Measurements from ENCODE around the gene CASP2.

The CASP2 gene

DNA sequence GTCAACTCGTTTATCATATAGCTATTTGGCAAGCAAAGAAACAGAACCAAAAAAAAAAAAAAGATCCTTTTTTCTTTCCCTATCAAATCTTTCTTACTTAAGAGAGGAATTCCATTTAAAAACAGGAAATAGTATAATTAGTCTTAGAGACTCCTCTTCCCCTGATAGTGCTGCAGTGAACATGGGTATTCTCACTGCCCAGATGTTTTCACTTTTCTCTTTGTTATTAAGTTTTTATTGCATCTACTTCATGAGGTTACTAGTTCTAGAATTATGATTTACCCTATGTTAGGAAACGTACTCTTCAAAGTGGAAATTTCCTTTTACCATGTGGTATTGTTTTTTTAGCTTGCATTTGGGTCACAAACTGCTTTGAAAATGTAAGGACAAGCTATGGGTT is 8.5 kb downstream of the CASP2 start:
- DNase-seq (ENCODE audit: low read depth), result no peak

DNA sequence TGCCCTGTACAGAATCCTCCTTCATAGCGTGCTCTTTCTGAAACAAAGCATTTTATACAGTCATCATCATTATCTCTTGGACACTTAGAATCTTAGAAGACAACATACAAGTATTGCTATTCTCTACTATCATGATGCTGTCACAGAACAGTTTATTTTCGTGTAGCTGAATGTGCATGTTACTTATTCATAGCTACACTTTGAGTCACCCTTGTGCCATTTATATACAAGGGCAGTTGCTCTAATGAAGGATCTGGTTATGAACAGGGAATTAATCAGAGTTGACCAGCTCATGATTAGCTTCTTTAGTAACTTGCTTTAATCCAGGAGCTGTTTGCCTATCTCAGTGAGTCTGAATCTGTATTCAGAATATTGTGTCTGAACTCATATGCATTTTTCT is 11.2 kb downstream of the CASP2 start:
- no peak for DNase-seq (ENCODE audit: low read depth)

DNA sequence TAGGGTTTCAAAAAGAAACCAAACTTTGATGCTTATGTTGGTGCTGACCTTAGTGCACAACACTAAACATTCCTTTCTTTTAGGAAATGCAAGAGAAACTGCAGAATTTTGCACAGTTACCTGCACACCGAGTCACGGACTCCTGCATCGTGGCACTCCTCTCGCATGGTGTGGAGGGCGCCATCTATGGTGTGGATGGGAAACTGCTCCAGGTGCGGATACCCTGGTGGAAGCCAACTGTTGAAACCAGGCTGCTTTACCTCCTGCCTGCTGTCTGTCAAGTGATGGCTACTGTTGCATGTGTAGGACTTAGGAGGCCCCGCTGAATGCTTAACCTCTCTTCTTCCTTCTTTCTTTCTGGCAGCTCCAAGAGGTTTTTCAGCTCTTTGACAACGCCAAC is 11.7 kb downstream of the CASP2 start:
- DNase-seq (ENCODE audit: low read depth), result peak; percentile 49

DNA sequence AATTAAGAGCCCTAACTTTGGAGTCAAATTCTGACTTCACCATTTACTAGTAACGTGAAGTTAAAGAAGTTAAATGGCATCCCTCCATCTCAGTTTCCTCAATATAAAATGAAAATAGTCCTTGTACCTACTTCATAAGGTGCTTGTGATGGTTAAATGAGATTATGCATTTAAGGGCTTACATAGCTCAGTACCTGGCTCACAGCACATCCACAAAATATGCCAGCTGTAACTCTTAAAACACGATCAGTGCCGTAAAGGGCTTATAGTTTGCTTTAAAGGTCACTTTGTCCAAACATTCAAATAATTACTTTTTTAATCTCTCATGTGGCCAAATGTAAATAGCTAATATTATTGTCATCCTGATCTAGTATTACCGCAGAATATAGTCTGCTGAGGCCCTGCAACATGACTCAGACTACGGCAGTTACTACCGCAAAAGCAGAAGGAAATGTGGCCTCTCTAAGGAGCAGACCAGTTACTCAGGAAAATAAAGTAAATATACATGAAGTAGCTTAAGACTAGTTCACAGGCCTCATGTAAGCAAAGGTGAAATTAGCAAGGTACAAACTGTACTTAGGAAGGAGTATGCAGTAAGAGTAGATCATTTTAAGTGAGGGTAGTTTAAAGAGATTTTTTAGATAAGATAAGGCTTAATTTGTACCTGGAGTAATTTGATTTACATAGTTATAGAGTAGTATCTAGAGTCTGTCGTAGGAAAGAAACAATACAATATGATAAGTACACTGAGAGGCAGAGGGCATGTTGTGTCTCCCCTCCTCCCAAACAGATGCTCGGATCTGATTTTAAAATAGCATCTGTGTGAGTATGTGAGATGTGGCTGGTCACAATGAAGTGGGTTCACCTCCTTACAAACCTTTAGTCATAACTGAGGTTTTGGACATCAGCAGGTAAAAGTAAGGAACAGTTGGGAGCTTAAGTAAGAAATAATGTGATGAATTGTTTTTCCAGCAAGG is 13.1 kb downstream of the CASP2 start:
- no peak for DNase-seq (ENCODE audit: low read depth)

DNA sequence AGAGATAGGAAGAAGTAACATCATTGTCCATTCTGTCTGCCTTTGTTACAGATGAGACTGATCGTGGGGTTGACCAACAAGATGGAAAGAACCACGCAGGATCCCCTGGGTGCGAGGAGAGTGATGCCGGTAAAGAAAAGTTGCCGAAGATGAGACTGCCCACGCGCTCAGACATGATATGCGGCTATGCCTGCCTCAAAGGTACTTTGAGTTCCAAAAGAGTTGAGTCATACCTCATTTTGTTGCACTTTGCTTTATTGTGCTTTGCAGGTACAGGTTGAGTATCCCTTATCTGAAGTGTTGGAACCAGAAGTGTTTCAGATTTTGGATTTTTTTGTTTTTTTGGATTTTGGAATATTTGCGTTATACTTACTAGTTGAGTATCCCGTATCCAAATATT is 15.6 kb downstream of the CASP2 start:
- DNase-seq (ENCODE audit: low read depth), result no peak

DNA sequence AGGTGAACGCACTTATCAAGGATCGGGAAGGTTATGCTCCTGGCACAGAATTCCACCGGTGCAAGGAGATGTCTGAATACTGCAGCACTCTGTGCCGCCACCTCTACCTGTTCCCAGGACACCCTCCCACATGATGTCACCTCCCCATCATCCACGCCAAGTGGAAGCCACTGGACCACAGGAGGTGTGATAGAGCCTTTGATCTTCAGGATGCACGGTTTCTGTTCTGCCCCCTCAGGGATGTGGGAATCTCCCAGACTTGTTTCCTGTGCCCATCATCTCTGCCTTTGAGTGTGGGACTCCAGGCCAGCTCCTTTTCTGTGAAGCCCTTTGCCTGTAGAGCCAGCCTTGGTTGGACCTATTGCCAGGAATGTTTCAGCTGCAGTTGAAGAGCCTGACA is 16.8 kb downstream of the CASP2 start:
- DNase-seq (ENCODE audit: low read depth), result no peak

DNA sequence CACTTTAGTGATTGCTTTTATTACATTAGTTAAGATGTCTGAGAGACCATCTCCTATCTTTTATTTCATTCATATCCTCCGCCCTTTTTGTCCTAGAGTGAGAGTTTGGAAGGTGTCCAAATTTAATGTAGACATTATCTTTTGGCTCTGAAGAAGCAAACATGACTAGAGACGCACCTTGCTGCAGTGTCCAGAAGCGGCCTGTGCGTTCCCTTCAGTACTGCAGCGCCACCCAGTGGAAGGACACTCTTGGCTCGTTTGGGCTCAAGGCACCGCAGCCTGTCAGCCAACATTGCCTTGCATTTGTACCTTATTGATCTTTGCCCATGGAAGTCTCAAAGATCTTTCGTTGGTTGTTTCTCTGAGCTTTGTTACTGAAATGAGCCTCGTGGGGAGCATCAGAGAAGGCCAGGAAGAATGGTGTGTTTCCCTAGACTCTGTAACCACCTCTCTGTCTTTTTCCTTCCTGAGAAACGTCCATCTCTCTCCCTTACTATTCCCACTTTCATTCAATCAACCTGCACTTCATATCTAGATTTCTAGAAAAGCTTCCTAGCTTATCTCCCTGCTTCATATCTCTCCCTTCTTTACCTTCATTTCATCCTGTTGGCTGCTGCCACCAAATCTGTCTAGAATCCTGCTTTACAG is 17.4 kb downstream of the CASP2 start:
- DNase-seq (ENCODE audit: low read depth), result peak; percentile 52

DNA sequence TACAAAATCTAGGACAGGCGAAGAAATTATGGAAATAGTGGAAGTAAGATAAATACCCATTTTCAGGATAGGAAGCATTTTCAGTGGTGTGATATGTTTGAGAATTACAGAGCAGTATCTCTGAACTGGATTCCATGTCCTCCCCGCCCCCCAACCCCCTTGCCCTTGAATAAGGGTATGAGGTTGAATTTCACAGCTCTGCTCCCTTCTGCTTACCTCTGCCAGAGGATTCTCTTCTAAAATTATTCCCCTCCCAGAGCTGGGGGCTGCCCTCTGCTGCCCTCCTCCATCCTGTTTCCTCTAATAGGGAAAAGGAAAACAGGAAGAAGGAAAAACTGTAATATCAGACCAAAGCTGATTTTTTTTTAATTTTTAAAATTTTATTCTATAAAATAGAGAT is 20.5 kb downstream of the CASP2 start:
- DNase-seq (ENCODE audit: low read depth), result no peak

DNA sequence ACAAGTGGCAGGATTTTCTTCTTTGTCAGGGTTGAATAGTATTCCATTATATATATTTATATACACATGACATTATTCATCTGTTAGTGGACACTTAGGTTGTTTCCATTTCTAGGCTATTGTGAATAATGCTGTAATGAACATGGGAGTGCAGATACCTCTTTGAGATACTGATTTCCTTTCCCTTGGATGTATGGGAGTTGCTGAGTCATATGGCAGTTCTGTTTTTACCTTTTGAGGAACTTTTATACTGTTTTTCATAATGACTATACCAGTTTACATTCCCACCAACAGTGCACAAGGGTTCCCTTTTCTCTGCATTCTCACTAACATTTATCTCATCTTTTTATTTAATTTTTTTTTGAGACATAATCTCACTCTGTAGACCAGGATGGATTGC is 26.0 kb downstream of the CASP2 start:
- no peak for DNase-seq (ENCODE audit: low read depth)

DNA sequence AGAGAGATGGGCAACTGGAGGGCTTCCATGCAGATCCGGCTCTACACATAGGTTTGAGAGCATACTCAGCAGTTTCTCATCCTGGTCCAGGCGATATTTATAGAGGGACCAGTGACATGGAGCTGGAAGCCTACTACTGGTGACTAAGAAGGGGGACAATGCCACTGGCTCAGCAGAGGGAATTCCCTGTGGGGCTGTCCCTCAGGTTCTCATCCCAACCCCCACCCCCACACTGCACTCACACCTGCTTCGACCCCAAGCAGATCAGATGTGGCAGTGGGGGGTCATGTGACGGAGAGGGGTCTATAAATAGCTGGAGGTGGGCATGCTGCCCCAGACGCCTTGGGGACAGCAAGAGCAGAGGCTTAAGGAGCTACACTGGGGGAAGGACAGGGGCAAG is 27.6 kb downstream of the CASP2 start, which contains the start of gene CLCN1:
Gene CLCN1, plus strand, starts transcription at position 336 of the 400 bp plus-strand sequence. CDS start 102 bp downstream, outside the sequence.
- DNase-seq (ENCODE audit: low read depth), result no peak

DNA sequence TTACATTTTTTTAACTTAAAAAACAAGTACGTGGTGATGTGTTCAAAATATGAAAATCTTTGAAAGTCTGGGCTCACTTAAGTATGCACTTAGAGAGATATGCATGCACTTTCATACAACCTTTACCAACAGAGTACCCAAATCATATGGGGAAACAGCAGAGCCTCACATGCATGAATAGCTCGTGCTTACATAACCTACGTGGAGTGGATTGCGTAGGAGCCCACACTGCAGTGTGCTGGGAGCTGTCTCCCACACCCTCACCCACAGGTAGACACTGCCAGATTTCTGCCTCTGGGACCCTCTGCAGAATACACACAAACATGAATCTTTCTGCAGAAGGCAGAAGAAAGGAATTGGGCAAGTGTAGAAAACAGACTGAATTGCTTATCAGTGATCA is 28.3 kb downstream of the CASP2 start:
- DNase-seq (ENCODE audit: low read depth), result no peak

DNA sequence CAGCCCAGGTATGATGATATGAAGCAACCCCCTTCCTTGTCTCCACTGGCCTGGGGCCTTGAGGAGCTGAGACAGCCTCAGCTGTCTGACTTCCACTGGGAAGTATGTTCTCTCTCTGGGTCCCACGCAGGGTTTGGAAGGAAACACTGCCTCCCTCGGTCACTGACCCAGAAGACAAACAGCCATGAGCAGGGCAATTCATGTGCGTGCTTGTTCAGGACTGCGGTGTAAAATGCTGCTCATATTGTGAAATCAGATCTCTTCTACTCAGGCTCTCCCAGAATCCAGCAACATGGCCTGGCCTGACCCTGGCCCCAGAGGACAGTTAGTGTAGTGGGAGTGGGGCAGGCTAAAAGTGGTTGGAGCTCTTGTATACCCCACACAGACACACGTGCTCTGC is 30.5 kb downstream of the CASP2 start:
- no peak for DNase-seq (ENCODE audit: low read depth)

DNA sequence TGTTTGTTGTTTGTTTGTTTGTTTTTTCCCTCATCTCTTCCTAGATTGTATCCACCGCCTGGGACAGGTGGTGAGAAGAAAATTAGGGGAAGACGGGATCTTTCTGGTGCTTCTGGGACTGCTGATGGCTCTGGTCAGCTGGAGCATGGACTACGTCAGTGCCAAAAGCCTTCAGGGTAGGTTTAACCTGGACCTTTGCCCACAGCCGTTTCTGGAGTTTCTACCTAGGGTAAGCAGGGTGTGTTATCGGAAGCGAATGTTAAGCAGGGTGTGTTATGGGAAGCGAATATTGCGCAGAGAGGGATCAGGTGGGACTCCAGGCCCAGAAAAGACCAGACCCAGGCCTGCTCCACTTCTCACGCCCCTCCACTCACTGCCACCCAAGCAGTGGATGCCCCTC is 32.5 kb downstream of the CASP2 start:
- DNase-seq (ENCODE audit: low read depth), result no peak

DNA sequence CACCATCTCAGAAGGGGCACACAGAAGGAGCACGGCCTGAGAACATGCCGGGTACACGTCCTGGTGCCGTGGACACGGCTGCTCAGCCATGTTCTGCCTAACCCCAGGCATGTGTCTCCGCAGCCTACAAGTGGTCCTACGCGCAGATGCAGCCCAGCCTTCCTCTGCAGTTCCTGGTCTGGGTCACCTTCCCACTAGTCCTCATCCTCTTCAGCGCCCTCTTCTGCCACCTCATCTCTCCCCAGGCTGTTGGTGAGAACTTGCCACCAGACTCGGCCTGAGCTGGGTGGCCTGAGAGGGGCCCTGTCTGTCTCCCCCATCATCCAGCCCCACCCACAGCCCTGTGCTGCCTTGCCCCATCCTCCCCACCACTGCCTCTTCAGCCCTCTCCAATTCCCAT is 33.1 kb downstream of the CASP2 start:
- no peak for DNase-seq (ENCODE audit: low read depth)

DNA sequence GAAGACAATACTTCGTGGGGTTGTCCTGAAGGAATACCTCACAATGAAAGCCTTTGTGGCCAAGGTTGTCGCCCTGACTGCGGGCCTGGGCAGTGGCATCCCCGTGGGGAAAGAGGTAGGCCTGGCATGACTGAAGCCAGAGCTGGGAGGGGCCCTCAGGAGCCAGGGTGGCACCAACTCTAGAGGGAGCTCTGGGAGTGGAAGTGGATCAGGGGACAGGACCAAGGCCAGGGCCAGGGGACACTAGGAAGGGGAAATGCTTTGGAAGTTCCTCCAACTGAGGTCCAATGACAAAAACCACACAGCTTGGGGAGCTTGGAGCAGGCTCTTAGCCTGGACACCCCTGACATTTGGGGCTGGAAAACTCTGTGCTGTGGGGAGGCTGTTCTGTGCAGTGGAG is 33.6 kb downstream of the CASP2 start:
- no peak for DNase-seq (ENCODE audit: low read depth)

DNA sequence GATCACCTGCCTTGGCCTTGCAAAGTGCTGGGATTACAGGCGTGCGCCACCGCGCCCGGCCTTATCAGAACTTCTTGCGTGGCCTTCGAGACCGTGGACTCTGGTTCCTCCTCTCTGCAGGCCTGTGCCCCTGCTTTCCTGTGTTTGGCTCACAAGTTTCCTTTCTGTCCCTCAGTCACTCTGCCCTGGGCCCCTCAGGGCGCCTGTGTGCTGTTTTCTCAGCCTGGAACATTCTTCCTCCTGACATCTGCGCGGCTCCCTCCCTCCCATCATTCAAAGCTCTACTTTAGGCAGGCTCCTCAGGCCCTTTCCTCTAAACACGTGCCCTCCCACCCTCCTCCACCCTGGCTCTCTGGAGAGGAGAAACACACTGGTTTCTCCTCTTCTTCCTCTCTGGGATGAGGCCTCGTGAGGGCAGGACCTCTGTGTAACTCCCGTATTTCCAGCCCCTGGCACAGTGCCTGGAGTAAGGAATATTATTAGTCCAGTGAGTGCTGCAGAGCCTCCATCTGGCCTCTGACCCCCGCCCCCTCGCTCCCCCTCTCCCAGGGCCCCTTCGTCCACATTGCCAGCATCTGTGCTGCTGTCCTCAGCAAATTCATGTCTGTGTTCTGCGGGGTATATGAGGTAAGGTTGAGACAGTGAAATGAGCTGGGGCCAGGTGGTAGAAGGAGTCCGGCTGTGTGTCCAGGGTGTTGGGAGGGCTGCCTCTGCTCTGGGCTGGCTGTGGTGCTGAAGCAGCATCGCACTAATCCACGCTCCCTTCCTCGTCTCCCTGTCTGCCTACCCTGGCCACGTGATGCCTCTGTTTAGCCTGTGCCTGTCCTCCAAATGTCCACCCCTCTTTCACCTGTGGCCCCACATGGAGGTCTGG is 34.8 kb downstream of the CASP2 start:
- DNase-seq (ENCODE audit: low read depth), result no peak

DNA sequence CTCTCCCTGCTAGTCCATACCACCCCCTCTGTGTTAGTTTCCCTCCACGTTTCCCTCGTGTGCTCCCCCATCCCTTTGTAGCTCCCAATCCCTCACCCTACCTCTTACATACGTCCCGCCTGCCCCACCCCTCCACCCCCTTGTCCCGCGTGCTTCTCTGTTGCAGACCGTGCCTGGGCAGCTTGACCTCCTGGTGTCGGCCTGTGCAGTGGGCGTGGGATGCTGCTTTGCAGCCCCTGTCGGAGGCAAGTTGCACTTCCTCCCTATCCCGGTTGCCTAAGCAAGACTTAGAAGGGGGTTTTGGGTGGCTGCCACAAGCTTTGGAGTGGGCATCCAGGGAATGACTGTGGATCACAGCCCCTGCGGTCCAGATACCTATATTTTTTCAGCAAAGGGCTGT is 35.5 kb downstream of the CASP2 start:
- DNase-seq (ENCODE audit: low read depth), result no peak

DNA sequence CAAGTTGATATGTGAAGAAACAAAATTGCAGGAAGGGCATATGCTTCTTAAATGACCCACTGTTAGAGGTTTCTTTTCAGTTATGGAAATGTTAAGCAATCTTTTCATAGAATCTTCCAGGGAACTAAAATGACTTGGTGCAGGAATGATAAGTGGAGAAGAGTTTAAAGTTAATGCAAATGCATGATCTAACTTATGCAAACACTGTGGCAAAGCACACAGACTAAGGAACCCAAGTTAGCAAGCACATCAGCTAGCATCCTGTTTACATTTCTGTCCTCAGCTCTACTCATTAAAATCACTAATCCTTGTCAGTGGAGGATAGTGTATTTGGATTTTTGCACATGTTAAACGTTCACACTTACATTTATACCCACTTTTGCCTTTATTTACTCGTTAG is 37.1 kb downstream of the CASP2 start:
- DNase-seq (ENCODE audit: low read depth), result no peak

DNA sequence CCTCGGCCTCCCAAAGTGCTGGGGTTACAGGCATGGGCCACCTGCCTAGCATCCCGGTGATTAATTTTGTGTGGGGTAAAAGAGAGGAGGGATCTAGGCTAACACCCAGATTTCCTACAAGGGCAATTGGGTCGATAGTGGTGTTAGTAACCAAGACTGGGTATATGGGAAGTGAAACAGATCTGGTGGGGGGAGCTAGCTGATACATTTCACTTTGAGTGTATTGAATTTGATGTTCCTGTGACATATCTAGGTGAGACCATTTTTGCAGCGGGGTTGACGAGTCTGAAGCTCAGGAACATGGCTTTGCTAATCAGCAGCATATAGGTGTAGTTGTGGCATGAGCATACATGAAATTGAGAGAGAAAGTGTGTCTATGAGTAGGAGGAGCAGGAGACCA is 39.8 kb downstream of the CASP2 start:
- DNase-seq (ENCODE audit: low read depth), result no peak

DNA sequence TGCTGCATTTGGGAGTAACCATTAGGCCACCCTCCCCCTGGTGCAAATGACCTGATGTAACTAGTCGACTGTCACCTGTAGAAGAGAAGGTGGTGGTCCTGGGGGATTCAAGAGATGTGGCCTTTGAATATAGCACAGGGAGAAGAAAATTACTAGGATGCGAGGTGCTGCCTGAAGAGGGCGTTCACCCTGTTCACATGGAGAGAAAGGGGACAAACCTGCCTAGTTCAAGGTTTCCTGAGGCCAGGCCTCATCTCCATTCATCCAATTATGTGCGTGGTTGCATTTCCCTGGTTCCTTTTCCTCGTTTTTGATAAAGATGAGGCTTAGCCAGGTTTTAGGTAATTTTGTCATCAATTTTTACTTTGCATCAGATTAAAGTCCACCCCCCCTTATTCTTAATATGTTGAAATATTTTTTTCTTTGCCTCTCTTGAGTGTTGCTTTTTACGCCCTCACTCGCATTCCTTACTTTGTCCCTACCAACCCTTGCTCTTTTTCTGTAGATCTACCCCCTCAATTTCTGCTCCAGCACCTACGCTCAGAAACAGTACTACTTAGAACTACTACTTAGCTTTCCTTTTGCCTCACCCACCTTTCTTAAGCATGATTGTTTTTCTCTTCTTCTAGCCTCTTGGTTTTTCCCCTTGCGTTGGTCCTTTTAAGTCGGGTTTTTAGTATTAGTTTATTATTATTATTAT is 41.5 kb downstream of the CASP2 start:
- DNase-seq (ENCODE audit: low read depth), result no peak

DNA sequence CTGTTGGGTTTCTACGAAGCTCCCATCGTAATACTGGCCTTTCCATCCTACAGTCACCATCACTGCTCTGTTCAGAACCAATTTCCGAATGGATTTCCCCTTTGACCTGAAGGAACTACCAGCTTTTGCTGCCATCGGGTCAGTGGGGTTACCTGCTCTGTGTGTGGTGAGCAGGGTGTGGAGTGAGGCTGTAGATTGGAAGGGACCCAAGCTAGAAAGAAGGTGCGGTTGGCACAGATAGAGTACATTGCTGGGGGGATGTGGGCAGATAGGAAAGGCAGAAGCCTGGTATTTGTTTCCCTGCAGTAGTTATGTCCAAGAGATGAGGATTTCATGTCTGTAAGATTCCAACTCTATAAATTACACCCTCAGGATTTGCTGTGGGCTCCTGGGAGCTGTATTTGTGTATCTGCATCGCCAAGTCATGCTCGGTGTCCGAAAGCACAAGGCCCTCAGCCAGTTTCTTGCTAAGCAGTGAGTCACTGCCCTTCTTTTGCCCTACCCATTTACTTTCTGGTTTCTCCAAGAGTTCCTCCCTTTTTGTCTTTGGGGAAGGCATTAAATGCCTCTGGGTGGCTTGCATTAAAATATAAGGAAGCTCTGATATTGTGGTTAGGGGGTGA is 43.1 kb downstream of the CASP2 start:
- DNase-seq (ENCODE audit: low read depth), result no peak

Measured in activated gamma-delta T cell treated with anti-CD3 and anti-CD28 coated beads, Interleukin-2, amount 50 U/mL, for 16 hours (primary cell).